ENCODE measurements around the gene PIGU. TPM values are rescaled to one million over a fixed set of nuclear protein-coding genes. Genes with fewer than 3 reads are reported as not detected.
"Not testable (repeated sequence)": the region's sequence is repeated elsewhere in the genome, so short reads cannot be mapped to it uniquely, and the experiment has no call there.

The PIGU gene, protein sequence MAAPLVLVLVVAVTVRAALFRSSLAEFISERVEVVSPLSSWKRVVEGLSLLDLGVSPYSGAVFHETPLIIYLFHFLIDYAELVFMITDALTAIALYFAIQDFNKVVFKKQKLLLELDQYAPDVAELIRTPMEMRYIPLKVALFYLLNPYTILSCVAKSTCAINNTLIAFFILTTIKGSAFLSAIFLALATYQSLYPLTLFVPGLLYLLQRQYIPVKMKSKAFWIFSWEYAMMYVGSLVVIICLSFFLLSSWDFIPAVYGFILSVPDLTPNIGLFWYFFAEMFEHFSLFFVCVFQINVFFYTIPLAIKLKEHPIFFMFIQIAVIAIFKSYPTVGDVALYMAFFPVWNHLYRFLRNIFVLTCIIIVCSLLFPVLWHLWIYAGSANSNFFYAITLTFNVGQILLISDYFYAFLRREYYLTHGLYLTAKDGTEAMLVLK
- 10 to 100 TPM; 13.6 to 21.7 (median 16.2) TPM for total RNA-seq

- no peak for TF ChIP-seq EP300 (IDR thresholded peaks at IDR 0.05)
- TF ChIP-seq, protein P1, sequence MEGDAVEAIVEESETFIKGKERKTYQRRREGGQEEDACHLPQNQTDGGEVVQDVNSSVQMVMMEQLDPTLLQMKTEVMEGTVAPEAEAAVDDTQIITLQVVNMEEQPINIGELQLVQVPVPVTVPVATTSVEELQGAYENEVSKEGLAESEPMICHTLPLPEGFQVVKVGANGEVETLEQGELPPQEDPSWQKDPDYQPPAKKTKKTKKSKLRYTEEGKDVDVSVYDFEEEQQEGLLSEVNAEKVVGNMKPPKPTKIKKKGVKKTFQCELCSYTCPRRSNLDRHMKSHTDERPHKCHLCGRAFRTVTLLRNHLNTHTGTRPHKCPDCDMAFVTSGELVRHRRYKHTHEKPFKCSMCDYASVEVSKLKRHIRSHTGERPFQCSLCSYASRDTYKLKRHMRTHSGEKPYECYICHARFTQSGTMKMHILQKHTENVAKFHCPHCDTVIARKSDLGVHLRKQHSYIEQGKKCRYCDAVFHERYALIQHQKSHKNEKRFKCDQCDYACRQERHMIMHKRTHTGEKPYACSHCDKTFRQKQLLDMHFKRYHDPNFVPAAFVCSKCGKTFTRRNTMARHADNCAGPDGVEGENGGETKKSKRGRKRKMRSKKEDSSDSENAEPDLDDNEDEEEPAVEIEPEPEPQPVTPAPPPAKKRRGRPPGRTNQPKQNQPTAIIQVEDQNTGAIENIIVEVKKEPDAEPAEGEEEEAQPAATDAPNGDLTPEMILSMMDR (IDR thresholded peaks at IDR 0.05): peak in 1 of 2 donors; percentile 31
- peak in 2 of 3 donors; percentile 80 to 82 for TF ChIP-seq POLR2AphosphoS5 (IDR thresholded peaks at IDR 0.05)
- TF ChIP-seq POLR2A (IDR thresholded peaks at IDR 0.05): no peak
- H3K4me3 ChIP-seq: peak within 1 kb of the TSS; percentile 90
- DNase-seq (ENCODE audit: low spot score in 2 of 2): peak; percentile 95 to 96
- H3K27ac ChIP-seq: peak within 1 kb of the TSS; percentile 65
- H3K27me3 ChIP-seq: no peaks in the 10 kb centered on the region
- H3K9me3 ChIP-seq: no peaks in the 10 kb centered on the region
- 2% methylated on average over 40 of the region's 64 CpGs for WGBS
- peaks cover 17% of the 10 kb centered on the region for H3K4me1 ChIP-seq
- no peaks in the 10 kb centered on the region for H3K36me3 ChIP-seq
These were observed at the start of gene PIGU for GRCh38 chr20:34676642-34677373. Gene PIGU (minus strand): TSS chr20:34677092. CDS start chr20:34677085, 7 bp downstream.

DNA sequence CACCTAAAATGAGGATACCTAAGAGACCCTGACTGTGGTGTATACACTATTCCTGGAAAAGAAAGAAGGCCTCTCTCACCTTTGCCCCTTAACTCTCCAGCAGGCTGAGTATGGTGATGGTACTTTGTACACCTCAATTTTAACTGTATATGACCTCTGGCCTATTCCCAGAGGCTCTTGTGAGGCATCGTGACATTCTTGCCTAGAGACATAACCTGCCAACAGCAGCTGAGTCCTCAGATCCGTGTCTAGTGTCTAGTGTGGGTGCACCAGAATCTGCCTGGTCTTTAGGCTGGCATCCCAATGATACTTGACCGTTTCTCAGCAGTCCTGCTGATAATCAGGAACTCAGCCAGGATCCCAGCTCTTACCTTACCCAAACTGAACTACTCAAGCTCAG is 47.3 kb upstream of the PIGU start:
- H3K4me1 ChIP-seq: no peaks in the 10 kb centered on the region
- no peak overlapping the region for H3K4me3 ChIP-seq
- no peak for DNase-seq (ENCODE audit: low spot score in 2 of 2)
- H3K27ac ChIP-seq: no peak overlapping the region
- peaks cover 49% of the 10 kb centered on the region for H3K36me3 ChIP-seq
- H3K27me3 ChIP-seq: no peaks in the 10 kb centered on the region
- 87% methylated on average over 3 of the region's 3 CpGs for WGBS
- TF ChIP-seq EP300 (IDR thresholded peaks at IDR 0.05) (no peak), POLR2AphosphoS5 (IDR thresholded peaks at IDR 0.05) (no peak), POLR2A (IDR thresholded peaks at IDR 0.05) (no peak)
- TF ChIP-seq, protein P1 (IDR thresholded peaks at IDR 0.05): no peak
- H3K9me3 ChIP-seq: no peaks in the 10 kb centered on the region

DNA sequence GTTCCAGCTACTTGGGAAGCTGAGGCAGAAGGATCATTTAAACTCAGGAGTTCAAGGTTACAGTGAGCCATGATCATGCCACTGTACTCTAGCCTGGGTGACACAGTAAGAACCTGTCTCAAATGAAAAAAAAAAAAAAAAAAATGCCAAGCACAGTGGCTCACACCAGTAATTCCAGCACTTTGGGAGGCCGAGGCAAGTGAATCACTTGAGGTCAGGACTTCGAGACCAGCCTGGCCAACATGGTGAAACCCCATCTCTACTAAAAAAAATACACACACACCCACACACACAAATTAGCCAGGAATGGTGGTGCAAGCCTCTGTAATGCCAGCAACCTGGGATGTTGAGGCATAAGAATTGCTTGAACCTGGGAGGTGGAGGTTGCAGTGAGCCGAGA is 45.7 kb upstream of the PIGU start:
- not testable (repeated sequence) for DNase-seq (ENCODE audit: low spot score in 2 of 2); H3K27me3 ChIP-seq; H3K4me1 ChIP-seq; H3K4me3 ChIP-seq; H3K9me3 ChIP-seq; H3K27ac ChIP-seq
- peaks cover 52% of the 10 kb centered on the region for H3K36me3 ChIP-seq
- 95% methylated on average over 3 of the region's 3 CpGs for WGBS

DNA sequence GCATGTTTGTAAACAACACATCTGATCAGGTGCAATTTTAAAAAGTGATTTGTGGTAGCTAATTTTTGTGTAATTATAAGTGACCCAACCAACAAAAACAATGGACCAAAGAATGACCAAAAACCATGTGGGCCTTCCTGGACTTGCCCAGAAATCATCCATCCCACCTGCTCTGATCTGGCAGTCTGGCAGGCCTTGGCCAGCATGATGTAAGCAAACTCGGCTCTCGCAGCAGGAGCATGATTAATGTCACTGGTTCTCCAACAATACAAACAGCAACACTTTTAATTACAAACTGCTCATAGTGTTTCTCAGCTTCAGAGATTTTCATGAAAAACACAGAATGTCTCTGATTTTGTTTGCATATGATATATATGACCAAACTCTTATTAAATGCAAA is 43.4 kb upstream of the PIGU start:
- H3K9me3 ChIP-seq: no peaks in the 10 kb centered on the region
- 72% methylated on average over 2 of the region's 2 CpGs for WGBS
- H3K27me3 ChIP-seq: no peaks in the 10 kb centered on the region
- H3K36me3 ChIP-seq: peaks cover 41% of the 10 kb centered on the region
- TF ChIP-seq, protein P1 (IDR thresholded peaks at IDR 0.05): no peak
- TF ChIP-seq POLR2AphosphoS5 (IDR thresholded peaks at IDR 0.05): no peak
- DNase-seq (ENCODE audit: low spot score in 2 of 2): no peak
- H3K4me1 ChIP-seq: no peaks in the 10 kb centered on the region
- H3K27ac ChIP-seq: no peak overlapping the region
- no peak overlapping the region for H3K4me3 ChIP-seq

DNA sequence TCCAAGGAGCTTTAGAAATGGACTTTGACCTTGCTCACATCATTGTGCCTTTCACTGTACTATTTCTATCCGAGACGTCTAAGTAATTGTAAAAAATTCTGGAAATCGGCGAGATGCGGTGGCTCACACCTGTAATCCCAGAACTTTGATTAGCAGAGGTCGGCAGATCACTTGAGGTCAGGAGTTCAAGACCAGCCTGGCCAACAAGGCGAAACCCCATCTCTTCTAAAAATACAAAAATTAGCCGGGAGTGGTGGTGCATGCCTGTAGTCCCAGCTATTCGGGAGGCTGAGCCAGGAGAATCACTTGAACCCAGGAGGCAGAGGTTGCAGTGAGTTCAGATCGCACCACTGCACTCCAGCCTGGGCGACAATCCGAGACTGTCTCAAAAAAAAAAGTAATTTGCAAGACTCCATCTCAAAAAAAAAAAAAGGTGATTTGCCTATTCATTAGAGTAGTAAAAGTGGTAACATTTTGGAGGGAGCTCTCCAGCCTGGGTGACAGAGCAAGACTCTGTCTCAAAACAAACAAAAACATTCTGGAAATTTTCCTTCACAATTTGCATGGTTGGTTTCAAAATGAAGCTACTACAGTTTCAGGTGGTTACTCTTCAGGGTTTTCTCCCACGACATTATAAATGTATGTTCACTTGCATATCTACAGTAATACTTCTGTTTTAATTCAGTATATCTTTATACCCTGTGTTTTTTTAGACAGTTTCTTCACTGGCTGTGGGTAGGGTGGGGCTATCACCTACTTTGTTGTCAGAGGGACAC is 42.5 kb upstream of the PIGU start:
- peaks cover 36% of the 10 kb centered on the region for H3K36me3 ChIP-seq
- not testable (repeated sequence) for H3K4me3 ChIP-seq; H3K9me3 ChIP-seq; H3K27ac ChIP-seq; DNase-seq (ENCODE audit: low spot score in 2 of 2); H3K27me3 ChIP-seq; H3K4me1 ChIP-seq
- 94% methylated on average over 13 of the region's 13 CpGs for WGBS
